ENCODE measurements around the gene SERBP1. TPM values are rescaled to one million over a fixed set of nuclear protein-coding genes. Genes with fewer than 3 reads are reported as not detected.
"Not testable (repeated sequence)": the region's sequence is repeated elsewhere in the genome, so short reads cannot be mapped to it uniquely, and the experiment has no call there.

Gene SERBP1
- total RNA-seq, 1 donor from 2014 or later: 137 TPM

GRCh38 chr1:67429011-67429527 lies 1.1 kb downstream of the SERBP1 start:
- no peaks in the 10 kb centered on the region for H3K9me3 ChIP-seq
- intact Hi-C loops (cut with DNase I): no loop called here
- ATAC-seq: no peak
- H3K4me1 ChIP-seq: peaks cover 28% of the 10 kb centered on the region
- peak overlapping the region; percentile 78 for H3K4me3 ChIP-seq
- TF ChIP-seq, protein P1, sequence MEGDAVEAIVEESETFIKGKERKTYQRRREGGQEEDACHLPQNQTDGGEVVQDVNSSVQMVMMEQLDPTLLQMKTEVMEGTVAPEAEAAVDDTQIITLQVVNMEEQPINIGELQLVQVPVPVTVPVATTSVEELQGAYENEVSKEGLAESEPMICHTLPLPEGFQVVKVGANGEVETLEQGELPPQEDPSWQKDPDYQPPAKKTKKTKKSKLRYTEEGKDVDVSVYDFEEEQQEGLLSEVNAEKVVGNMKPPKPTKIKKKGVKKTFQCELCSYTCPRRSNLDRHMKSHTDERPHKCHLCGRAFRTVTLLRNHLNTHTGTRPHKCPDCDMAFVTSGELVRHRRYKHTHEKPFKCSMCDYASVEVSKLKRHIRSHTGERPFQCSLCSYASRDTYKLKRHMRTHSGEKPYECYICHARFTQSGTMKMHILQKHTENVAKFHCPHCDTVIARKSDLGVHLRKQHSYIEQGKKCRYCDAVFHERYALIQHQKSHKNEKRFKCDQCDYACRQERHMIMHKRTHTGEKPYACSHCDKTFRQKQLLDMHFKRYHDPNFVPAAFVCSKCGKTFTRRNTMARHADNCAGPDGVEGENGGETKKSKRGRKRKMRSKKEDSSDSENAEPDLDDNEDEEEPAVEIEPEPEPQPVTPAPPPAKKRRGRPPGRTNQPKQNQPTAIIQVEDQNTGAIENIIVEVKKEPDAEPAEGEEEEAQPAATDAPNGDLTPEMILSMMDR (IDR thresholded peaks at IDR 0.05): no peak
- H3K27me3 ChIP-seq: no peaks in the 10 kb centered on the region
- H3K27ac ChIP-seq: peak overlapping the region; percentile 92
- H3K36me3 ChIP-seq: peaks cover 21% of the 10 kb centered on the region
- no peak for DNase-seq

DNA sequence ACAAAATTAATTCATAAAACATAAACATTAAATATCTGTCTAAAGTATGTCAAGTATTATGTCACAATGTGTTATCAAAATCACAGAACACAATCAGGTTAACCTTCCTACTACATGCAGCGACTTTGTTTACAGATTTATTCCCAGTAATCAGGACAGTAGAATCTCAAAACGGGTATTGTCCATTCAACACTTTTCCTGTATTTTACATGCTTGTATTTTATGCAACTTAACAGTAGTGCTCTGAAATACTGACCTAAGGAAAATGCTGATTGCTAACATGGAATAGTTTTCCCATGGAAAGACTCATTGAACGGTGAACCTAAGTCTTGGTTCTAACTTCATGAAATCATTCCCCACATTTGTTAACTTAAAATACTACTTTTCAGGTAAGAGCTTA lies 2.3 kb downstream of the SERBP1 start:
- TF ChIP-seq, protein P1 (IDR thresholded peaks at IDR 0.05): no peak
- H3K4me1 ChIP-seq: peaks cover 28% of the 10 kb centered on the region
- DNase-seq (no peak), ATAC-seq (no peak)
- H3K27me3 ChIP-seq: no peaks in the 10 kb centered on the region
- H3K4me3 ChIP-seq: peak overlapping the region; percentile 78
- intact Hi-C loops (cut with DNase I): no loop called here
- no peaks in the 10 kb centered on the region for H3K9me3 ChIP-seq
- peaks cover 33% of the 10 kb centered on the region for H3K36me3 ChIP-seq
- H3K27ac ChIP-seq: no peak overlapping the region

- Histone ChIP-seq H3K36me3 (peaks cover 37% of the 10 kb centered on the region), H3K4me3 (peak overlapping the region; percentile 78), H3K4me1 (peaks cover 28% of the 10 kb centered on the region), H3K27me3 (no peaks in the 10 kb centered on the region), H3K27ac (no peak overlapping the region), H3K9me3 (no peaks in the 10 kb centered on the region)
- TF ChIP-seq, protein P1 (IDR thresholded peaks at IDR 0.05): no peak
- intact Hi-C loops (cut with DNase I): no loop called here
- no peak for ATAC-seq
- DNase-seq: no peak
Measured at GRCh38 chr1:67427465-67427864, 2.7 kb downstream of the SERBP1 start.

DNA sequence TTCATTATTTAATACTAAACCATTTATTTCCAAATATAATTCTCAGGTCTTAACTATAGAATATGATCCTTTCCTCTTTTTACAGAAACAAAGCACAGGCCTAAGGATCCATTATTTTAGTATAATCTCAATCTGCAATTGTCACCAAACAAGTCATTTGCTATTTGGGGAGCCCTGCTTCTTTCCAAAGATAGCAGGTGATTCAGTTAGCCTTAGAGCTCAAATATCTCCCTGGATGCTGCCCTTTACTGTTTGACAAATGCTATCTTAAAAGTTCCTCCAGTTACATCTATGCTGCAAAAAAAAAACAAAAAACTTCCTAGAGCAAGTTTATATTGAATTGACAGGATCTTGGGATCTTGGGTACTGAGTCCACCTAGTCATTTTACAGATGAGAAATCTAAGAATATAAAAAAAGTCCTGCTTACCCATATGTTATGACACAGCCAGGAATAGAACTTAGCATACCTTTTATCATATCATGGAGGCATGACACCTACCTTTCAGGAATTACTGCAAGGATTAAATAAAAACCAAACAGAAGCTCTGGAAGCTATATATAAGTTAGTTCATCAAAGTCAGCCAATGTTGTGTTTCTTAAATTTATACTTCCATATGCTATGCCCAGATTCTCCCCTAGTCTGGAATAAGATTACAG lies 9.2 kb downstream of the SERBP1 start:
- Histone ChIP-seq H3K4me1 (peaks cover 8% of the 10 kb centered on the region), H3K36me3 (peaks cover 100% of the 10 kb centered on the region), H3K4me3 (no peak overlapping the region), H3K9me3 (no peaks in the 10 kb centered on the region), H3K27ac (no peak overlapping the region), H3K27me3 (no peaks in the 10 kb centered on the region)
- TF ChIP-seq, protein P1 (IDR thresholded peaks at IDR 0.05): no peak
- ATAC-seq (no peak), DNase-seq (no peak)
- intact Hi-C loops (cut with DNase I): no loop called here

DNA sequence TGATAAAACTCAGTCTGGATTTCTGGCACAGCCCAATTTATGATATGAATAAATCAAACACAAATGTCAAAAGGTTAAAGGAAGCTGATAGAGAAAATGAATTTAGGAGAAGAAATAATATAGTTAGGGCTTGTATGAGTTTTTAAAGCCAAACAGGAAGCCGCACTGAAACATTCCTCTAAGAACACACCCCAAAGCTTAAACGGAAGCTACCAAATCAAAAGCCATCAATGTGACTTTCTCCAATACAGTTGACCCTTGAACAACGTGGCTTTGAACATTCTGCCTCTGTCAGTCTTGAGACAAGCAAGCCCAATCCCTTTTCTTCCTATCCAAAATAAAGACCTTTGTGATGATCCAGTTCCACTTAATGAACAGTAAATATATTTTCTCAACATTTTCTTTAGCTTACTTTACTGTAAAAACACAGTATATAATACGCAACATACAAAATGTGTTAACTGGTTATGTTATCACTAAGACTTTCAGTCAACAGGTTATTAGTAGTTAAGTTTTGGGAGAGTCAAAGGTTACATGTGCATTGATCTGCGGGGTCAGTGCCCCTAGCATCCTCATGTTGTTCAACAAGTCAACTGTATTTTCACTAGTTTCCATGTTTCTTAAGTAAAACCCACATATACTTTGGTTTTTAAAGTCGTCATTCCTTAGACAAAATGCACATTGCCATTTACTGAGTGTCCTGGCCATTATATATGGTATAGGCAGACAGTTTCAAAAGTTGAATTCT lies 11.2 kb downstream of the SERBP1 start:
- Histone ChIP-seq H3K27me3 (no peaks in the 10 kb centered on the region), H3K4me3 (no peak overlapping the region), H3K36me3 (peaks cover 100% of the 10 kb centered on the region), H3K9me3 (no peaks in the 10 kb centered on the region), H3K27ac (no peak overlapping the region), H3K4me1 (peaks cover 6% of the 10 kb centered on the region)
- intact Hi-C loops (cut with DNase I): no loop called here
- ATAC-seq (no peak), DNase-seq (no peak)
- TF ChIP-seq, protein P1 (IDR thresholded peaks at IDR 0.05): no peak

- H3K4me1 ChIP-seq; DNase-seq; H3K4me3 ChIP-seq; H3K9me3 ChIP-seq; H3K27me3 ChIP-seq; H3K27ac ChIP-seq; intact Hi-C loops (cut with DNase I); ATAC-seq: not testable (repeated sequence)
- H3K36me3 ChIP-seq: peaks cover 100% of the 10 kb centered on the region
Measured at GRCh38 chr1:67417733-67418132, 12.5 kb downstream of the SERBP1 start.

Data from upper lobe of right lung (tissue), 1 donor.